Fibroblast of mammary gland (primary cell): Measurements from ENCODE around the gene FRAS1.
A peak's percentile ranks its signal among the peaks of the same experiment; 100 is the strongest.
"Not testable (repeated sequence)": the region's sequence is repeated elsewhere in the genome, so short reads cannot be mapped to it uniquely, and the experiment has no call there.

ENCODE experiments used
- DNase-seq: peaks from one replicate; pipeline ENCODE4 v3.0.0-alpha.2; 2010; ENCODE audit warnings: low read depth
- H3K4me3 ChIP-seq: 2 replicates; pipeline ENCODE4 v1.5.1; 2011; ENCODE audit warnings: low read depth, mild to moderate bottlenecking, low read length, moderate library complexity; ENCODE audit not compliant: control insufficient read depth
- CTCF ChIP-seq: conservative IDR thresholded peaks from 2 replicates; pipeline ENCODE4 v1.5.1; 2011; ENCODE audit warnings: low read depth, low read length, inconsistent platforms; ENCODE audit not compliant: control insufficient read depth, insufficient read depth

FRAS1 gene

GRCh38 chr4:78119698-78120097, 62.6 kb downstream of the FRAS1 start:
- no peak overlapping the region for H3K4me3 ChIP-seq
- peak; percentile 25 for DNase-seq
- TF ChIP-seq CTCF = no peak

GRCh38 chr4:78120144-78120880, 63.2 kb downstream of the FRAS1 start:
- no peak for TF ChIP-seq CTCF
- DNase-seq = no peak
- no peak overlapping the region for H3K4me3 ChIP-seq

GRCh38 chr4:78121338-78121904, 64.3 kb downstream of the FRAS1 start:
- no peak for TF ChIP-seq CTCF
- no peak overlapping the region for H3K4me3 ChIP-seq
- DNase-seq = no peak

- not testable (repeated sequence) for DNase-seq, H3K4me3 ChIP-seq
Observed at GRCh38 chr4:78125834-78126331, 68.8 kb downstream of the FRAS1 start.

GRCh38 chr4:78129383-78130108, 72.4 kb downstream of the FRAS1 start:
- no peak for DNase-seq
- no peak overlapping the region for H3K4me3 ChIP-seq
- TF ChIP-seq CTCF = no peak

- TF ChIP-seq CTCF = no peak
- no peak overlapping the region for H3K4me3 ChIP-seq
- peak; percentile 56 for DNase-seq
Observed at GRCh38 chr4:78131403-78131802, 74.3 kb downstream of the FRAS1 start.
